Endothelial cell of umbilical vein (primary cell): ENCODE data around the gene RNF224. TPM values are rescaled to one million over a fixed set of nuclear protein-coding genes. Genes with fewer than 3 reads are reported as not detected.

Experiments used
- BruUV-seq: library from RNA; stranded (reverse); fragments of 400-500 nt; replicated peaks from 2 replicates; lab custom pipeline; 2021; lab: Mats Ljungman, UMichigan
- CTCF ChIA-PET: fragments of 300-600, 350-600 bp; sonication (Branson Sonifier 250); formaldehyde crosslinking; loops from one replicate; lab custom pipeline; 2021; ENCODE audit warnings: antibody characterized with exemption, inconsistent platforms; lab: Charles Lee
- POLR2A ChIA-PET: fragments of 300-600, 350-600 bp; sonication (Branson Sonifier 250); formaldehyde crosslinking; loops from one replicate; lab custom pipeline; 2021; ENCODE audit warnings: antibody characterized with exemption, inconsistent platforms; lab: Charles Lee
- DNase-seq: peaks from one replicate; pipeline ENCODE4 v3.0.0-alpha.2; 2011; ENCODE audit warnings: low read depth, low spot score
- FAIRE-seq: peaks from 2 replicates; lab custom pipeline; 2011; peaks lifted over from hg19 to GRCh38; lab: Jason Lieb, UNC
- H2AFZ ChIP-seq: 2 replicates; pipeline ENCODE4 v1.6.0; 2012; ENCODE audit warnings: low read depth, low read length, control low read depth, inconsistent platforms
- H3K27ac ChIP-seq: 2 replicates; pipeline ENCODE4 v1.5.1; 2011; ENCODE audit warnings: low read depth, mild to moderate bottlenecking, control low read depth, low read length, moderate library complexity; ENCODE audit not compliant: insufficient read depth
- H3K27me3 ChIP-seq, 2 experiments: 2 replicates each; pipeline versions ENCODE4 v1.6.0 to v1.6.1; 2011; ENCODE audit warnings: low read length in 2 of 2, mixed read lengths in 1 of 2; ENCODE audit not compliant: control insufficient read depth in 2 of 2, insufficient read depth in 2 of 2
- H3K36me3 ChIP-seq, 2 experiments: 2 replicates in 1 of 2; 3 replicates in 1 of 2; pipeline ENCODE4 v1.5.1; 2011; ENCODE audit warnings: low read length in 2 of 2, mild to moderate bottlenecking in 1 of 2, moderate library complexity in 1 of 2; ENCODE audit not compliant: control insufficient read depth in 2 of 2, insufficient read depth in 2 of 2; ENCODE audit errors: extremely low read depth in 1 of 2
- H3K4me1 ChIP-seq: 3 replicates; pipeline ENCODE4 v1.5.1; 2011; ENCODE audit warnings: mild to moderate bottlenecking, low read length; ENCODE audit not compliant: control insufficient read depth, insufficient read depth; ENCODE audit errors: extremely low read depth
- H3K4me2 ChIP-seq: 2 replicates; pipeline ENCODE4 v1.6.1; 2011; ENCODE audit warnings: low read length, control low read depth, mixed read lengths; ENCODE audit not compliant: insufficient read depth
- H3K4me3 ChIP-seq, 3 experiments: fragments of 200-600 bp in 1 of 3; sonication (generic), shearing (Covaris generic) in 1 of 3; replicated peaks in 1 of 3; 2 replicates each; pipeline ENCODE4 v1.5.1; 2011 to 2016; ENCODE audit warnings: control low read depth in 3 of 3, low read length in 3 of 3, mild to moderate bottlenecking in 2 of 3, inconsistent platforms in 1 of 3, low read depth in 1 of 3, moderate library complexity in 1 of 3; ENCODE audit not compliant: insufficient read depth in 1 of 3
- H3K79me2 ChIP-seq: 2 replicates; pipeline ENCODE4 v1.6.0; 2012; ENCODE audit warnings: low read length, inconsistent platforms; ENCODE audit not compliant: control insufficient read depth, insufficient read depth
- H3K9ac ChIP-seq: replicated peaks from 2 replicates; pipeline ENCODE3; 2011; ENCODE audit warnings: low read length, control low read depth; ENCODE audit not compliant: insufficient read depth; ENCODE audit errors: extremely low read depth
- H3K9me1 ChIP-seq: replicated peaks from 3 replicates; pipeline ENCODE4 v1.6.0; 2011; ENCODE audit warnings: mild to moderate bottlenecking, low read length; ENCODE audit not compliant: control insufficient read depth, insufficient read depth; ENCODE audit errors: extremely low read depth
- H3K9me3 ChIP-seq: replicated peaks from 2 replicates; pipeline ENCODE4 v1.5.1; 2012; ENCODE audit warnings: low read length, inconsistent platforms; ENCODE audit not compliant: control insufficient read depth, insufficient read depth
- H4K20me1 ChIP-seq: replicated peaks from 2 replicates; pipeline ENCODE3; 2011; ENCODE audit warnings: mild to moderate bottlenecking, low read length; ENCODE audit not compliant: control insufficient read depth, insufficient read depth; ENCODE audit errors: extremely low read depth
- EZH2 ChIP-seq: IDR thresholded peaks from 2 replicates; pipeline ENCODE4 v1.6.1; 2012; ENCODE audit warnings: borderline replicate concordance, low read depth, mild to moderate bottlenecking, moderate library complexity, low read length, inconsistent platforms; ENCODE audit not compliant: severe bottlenecking
- GATA2 ChIP-seq: IDR thresholded peaks from 2 replicates; pipeline ENCODE4 v1.7.0; 2011; ENCODE audit warnings: low read depth, mild to moderate bottlenecking, moderate library complexity, mixed read lengths, low read length; ENCODE audit not compliant: insufficient read length, insufficient read depth
- JUN ChIP-seq: IDR thresholded peaks from 2 replicates; pipeline ENCODE4 v1.6.1; 2011; ENCODE audit warnings: borderline replicate concordance, low read depth; ENCODE audit not compliant: insufficient read length, insufficient read depth
- MYC ChIP-seq: IDR thresholded peaks from one replicate; pipeline ENCODE4 v1.6.1; 2011; ENCODE audit warnings: mild to moderate bottlenecking, low read depth, low read length
- dilution Hi-C: fragments of 300-500 bp; cut with MboI; formaldehyde crosslinking; loops from one replicate; pipeline ENCODE4 v1.15.0; 2019; ENCODE audit warnings: low sequenced_read_pairs; ENCODE audit not compliant: extremely low pct_ligation_motif_present
- intact Hi-C: fragments of 100-400 bp; cut with micrococcal nuclease; formaldehyde crosslinking; loops from one replicate; pipeline ENCODE4 v1.10.0; 2022
- polyA plus RNA-seq, 4 experiments: library from polyadenylated mRNA; depleted of rRNA in 3 of 4; stranded (reverse) in 3 of 4; unstranded in 1 of 4; fragments of >200 nt; gene quantifications; 2 replicates each; pipeline versions ENCODE4 v1.2.1 to v1.2.3, GENCODE V29; 2011 to 2012; ENCODE audit warnings: missing spikeins in 1 of 4
- total RNA-seq: library from RNA; stranded (reverse); gene quantifications from 2 replicates; pipeline ENCODE4 v1.2.3, GENCODE V29; 2021
- TF ChIP-seq, protein P1 (sequence below), 2 donors: IDR thresholded peaks; 1 replicate in 1 of 2; 2 replicates in 1 of 2; pipeline ENCODE4 v1.5.1; 2011; ENCODE audit warnings: low read length in 2 of 2, mild to moderate bottlenecking in 2 of 2, moderate library complexity in 2 of 2, control low read depth in 1 of 2, inconsistent platforms in 1 of 2, low read depth in 1 of 2; ENCODE audit not compliant: insufficient read depth in 1 of 2; ENCODE audit errors: extremely low read depth in 1 of 2

Gene RNF224
- total and polyA plus RNA-seq, 2 donors (not counting 3 experiments of a cell fraction or from before 2014, with no cell fraction given), result not detected

- Histone ChIP-seq H3K4me3 (no peak overlapping the region), H3K27me3 (no peaks in the 10 kb centered on the region), H2AFZ (no peak overlapping the region), H4K20me1 (no peaks in the 10 kb centered on the region), H3K36me3 (no peaks in the 10 kb centered on the region), H3K4me1 (no peaks in the 10 kb centered on the region), H3K9ac (no peak overlapping the region), H3K27ac (no peak overlapping the region), H3K4me2 (no peak overlapping the region), H3K79me2 (no peaks in the 10 kb centered on the region), H3K9me1 (no peaks in the 10 kb centered on the region), H3K9me3 (no peaks in the 10 kb centered on the region)
- dilution Hi-C loops, result no loop called here
- ChIA-PET POLR2A (interaction anchor here (2.6 kb wide), 1 partner anchor 11 kb away, joined by 6 read pairs; the partner anchor contains the start of gene TUBB4B), CTCF (no interaction called here)
- no TSS peak for BruUV-seq
- no peak for FAIRE-seq
- TF ChIP-seq GATA2 (no peak), EZH2 (no peak), MYC (no peak), JUN (no peak)
- TF ChIP-seq, protein P1, sequence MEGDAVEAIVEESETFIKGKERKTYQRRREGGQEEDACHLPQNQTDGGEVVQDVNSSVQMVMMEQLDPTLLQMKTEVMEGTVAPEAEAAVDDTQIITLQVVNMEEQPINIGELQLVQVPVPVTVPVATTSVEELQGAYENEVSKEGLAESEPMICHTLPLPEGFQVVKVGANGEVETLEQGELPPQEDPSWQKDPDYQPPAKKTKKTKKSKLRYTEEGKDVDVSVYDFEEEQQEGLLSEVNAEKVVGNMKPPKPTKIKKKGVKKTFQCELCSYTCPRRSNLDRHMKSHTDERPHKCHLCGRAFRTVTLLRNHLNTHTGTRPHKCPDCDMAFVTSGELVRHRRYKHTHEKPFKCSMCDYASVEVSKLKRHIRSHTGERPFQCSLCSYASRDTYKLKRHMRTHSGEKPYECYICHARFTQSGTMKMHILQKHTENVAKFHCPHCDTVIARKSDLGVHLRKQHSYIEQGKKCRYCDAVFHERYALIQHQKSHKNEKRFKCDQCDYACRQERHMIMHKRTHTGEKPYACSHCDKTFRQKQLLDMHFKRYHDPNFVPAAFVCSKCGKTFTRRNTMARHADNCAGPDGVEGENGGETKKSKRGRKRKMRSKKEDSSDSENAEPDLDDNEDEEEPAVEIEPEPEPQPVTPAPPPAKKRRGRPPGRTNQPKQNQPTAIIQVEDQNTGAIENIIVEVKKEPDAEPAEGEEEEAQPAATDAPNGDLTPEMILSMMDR (IDR thresholded peaks at IDR 0.05; ENCODE audit: extremely low read depth in 1 of 2, insufficient read depth in 1 of 2, low read depth in 1 of 2, low read length in 2 of 2), result no peak
- intact Hi-C loops, result no loop called here
- no peak for DNase-seq
Measured at GRCh38 chr9:137229903-137230704, 2.8 kb downstream of the RNF224 start.
